GM18507 (cell line): ENCODE data around the gene PTTG1IP2.

Experiments used
- DNase-seq: peaks from one replicate; pipeline ENCODE4 v3.0.0; 2011; ENCODE audit warnings: low read depth; ENCODE audit not compliant: insufficient read length; ENCODE audit errors: extremely low spot score
- FAIRE-seq: peaks from 2 replicates; lab custom pipeline; 2011; peaks lifted over from hg19 to GRCh38; lab: Jason Lieb, UNC

Gene PTTG1IP2

GRCh38 chr7:90540406-90540805 lies 71.0 kb downstream of the PTTG1IP2 start:
- FAIRE-seq (no peak), DNase-seq (no peak)

GRCh38 chr7:90551036-90551435 lies 81.6 kb downstream of the PTTG1IP2 start:
- FAIRE-seq (no peak), DNase-seq (no peak)

- no peak for DNase-seq
- no peak for FAIRE-seq
Observed at GRCh38 chr7:90552521-90552920, 83.1 kb downstream of the PTTG1IP2 start.

GRCh38 chr7:90560730-90561129 lies 91.3 kb downstream of the PTTG1IP2 start:
- DNase-seq, result no peak
- no peak for FAIRE-seq
